HCT116 (cell line): ENCODE measurements around the gene GRIPAP1. TPM values are rescaled to one million over a fixed set of nuclear protein-coding genes. Genes with fewer than 3 reads are reported as not detected.
A peak's percentile ranks its signal among the peaks of the same experiment; 100 is the strongest.

Source experiments
- ATAC-seq: fragments of 200-7000 bp; cut with Tn5 transposase; 2 replicates; pipeline ENCODE4 v1.9.1; 2020; ENCODE audit warnings: mild to moderate bottlenecking, moderate library complexity
- BruUV-seq: library from RNA; stranded (reverse); fragments of 400-500 nt; replicated peaks from 2 replicates; lab custom pipeline; 2021; lab: Mats Ljungman, UMichigan
- CTCF ChIA-PET: fragments of 300-600 bp; sonication (Branson Sonifier 250); formaldehyde crosslinking; loops from one replicate; lab custom pipeline; 2021; ENCODE audit warnings: antibody characterized with exemption; lab: Charles Lee
- POLR2A ChIA-PET: fragments of 300-600, 350-600 bp; sonication (Branson Sonifier 250); formaldehyde crosslinking; loops from one replicate; lab custom pipeline; 2021; ENCODE audit warnings: antibody characterized with exemption; lab: Charles Lee
- RAD21 ChIA-PET, 2 experiments: fragments of 300-600 bp; sonication (Branson Sonifier 250); formaldehyde crosslinking; loops; one replicate each; lab custom pipeline; 2023; ENCODE audit warnings: low total read pairs in 2 of 2; ENCODE audit not compliant: uncharacterized antibody in 2 of 2, unreplicated experiment in 2 of 2, low non-redundant PET in 1 of 2; lab: Charles Lee
- DNase-seq: peaks from one replicate; pipeline ENCODE4 v3.0.0-alpha.2; 2010; ENCODE audit warnings: low read depth, low spot score
- H2AFZ ChIP-seq: fragments of 200-600 bp; shearing (Covaris generic), sonication (generic); 2 replicates; pipeline ENCODE4 v1.6.1; 2017; ENCODE audit warnings: low read depth, mixed run types, mixed read lengths, antibody characterized with exemption, low read length; ENCODE audit not compliant: poor library complexity, severe bottlenecking
- H3K27ac ChIP-seq: 2 replicates; pipeline ENCODE4 v1.5.1; 2012; ENCODE audit warnings: low read depth, low read length
- H3K27me3 ChIP-seq: fragments of 200-600 bp; sonication (generic); 2 replicates; pipeline ENCODE4 v1.6.1; 2016; ENCODE audit warnings: mixed run types, low read length, mixed read lengths; ENCODE audit not compliant: insufficient read depth
- H3K36me3 ChIP-seq, 2 experiments: fragments of 200-500 bp in 1 of 2; fragments of 200-600 bp in 1 of 2; sonication (Bioruptor generic) in 1 of 2; sonication (generic) in 1 of 2; 2 replicates each; pipeline versions ENCODE4 v1.5.1 to v1.6.1; 2014 to 2016; ENCODE audit warnings: low read length in 2 of 2, inconsistent platforms in 1 of 2, mixed read lengths in 1 of 2, mixed run types in 1 of 2; ENCODE audit not compliant: insufficient read depth in 2 of 2, control insufficient read depth in 1 of 2
- H3K4me1 ChIP-seq, 2 experiments: fragments of 200-600 bp in 1 of 2; sonication (generic) in 1 of 2; 2 replicates each; pipeline versions ENCODE4 v1.5.1 to v1.6.1; 2012 to 2017; ENCODE audit warnings: low read length in 2 of 2, inconsistent platforms in 1 of 2, mild to moderate bottlenecking in 1 of 2, mixed read lengths in 1 of 2, mixed run types in 1 of 2, moderate library complexity in 1 of 2; ENCODE audit not compliant: insufficient read depth in 2 of 2, control insufficient read depth in 1 of 2
- H3K4me2 ChIP-seq: fragments of 200-600 bp; sonication (generic); 2 replicates; pipeline ENCODE4 v1.6.1; 2017; ENCODE audit warnings: mixed run types, low read length, mixed read lengths
- H3K4me3 ChIP-seq, 2 experiments: fragments of 200-600 bp in 1 of 2; sonication (generic) in 1 of 2; replicated peaks in 1 of 2; 2 replicates each; pipeline ENCODE4 v1.5.1; 2011 to 2016; ENCODE audit warnings: low read length in 2 of 2, control low read depth in 1 of 2, low read depth in 1 of 2, mild to moderate bottlenecking in 1 of 2, mixed read lengths in 1 of 2, mixed run types in 1 of 2
- H3K79me2 ChIP-seq: fragments of 200-600 bp; sonication (generic); 2 replicates; pipeline ENCODE4 v1.6.1; 2017; ENCODE audit warnings: mild to moderate bottlenecking, mixed run types, low read length, moderate library complexity, mixed read lengths; ENCODE audit not compliant: insufficient read depth
- H3K9ac ChIP-seq: fragments of 200-600 bp; sonication (generic); 2 replicates; pipeline ENCODE4 v1.6.1; 2016; ENCODE audit warnings: low read length, mixed read lengths
- H3K9me2 ChIP-seq: fragments of 200-600 bp; sonication (generic), shearing (Covaris generic); 2 replicates; pipeline ENCODE4 v1.6.1; 2017; ENCODE audit warnings: mixed run types, mild to moderate bottlenecking, moderate library complexity; ENCODE audit not compliant: insufficient read depth
- H3K9me3 ChIP-seq, 2 experiments: fragments of 200-500 bp in 1 of 2; fragments of 200-600 bp in 1 of 2; sonication (Bioruptor generic) in 1 of 2; sonication (generic) in 1 of 2; 2 replicates each; pipeline ENCODE4 v1.6.1; 2014 to 2017; ENCODE audit warnings: low read length in 2 of 2, mixed read lengths in 2 of 2, inconsistent platforms in 1 of 2, low read depth in 1 of 2, mild to moderate bottlenecking in 1 of 2, mixed run types in 1 of 2, moderate library complexity in 1 of 2; ENCODE audit not compliant: control insufficient read depth in 1 of 2, insufficient read depth in 1 of 2
- H4K20me1 ChIP-seq: fragments of 200-600 bp; sonication (generic), shearing (Covaris generic); 2 replicates; pipeline ENCODE4 v1.6.1; 2017; ENCODE audit warnings: mixed run types, mild to moderate bottlenecking, moderate library complexity; ENCODE audit not compliant: insufficient read depth
- ATF3 ChIP-seq: IDR thresholded peaks from 2 replicates; pipeline ENCODE4 v1.6.1; 2012
- CBX3 ChIP-seq: IDR thresholded peaks from 2 replicates; pipeline ENCODE4 v1.6.1; 2012; ENCODE audit warnings: low read depth
- EZH2phosphoT487 ChIP-seq: fragments of 200-600 bp; IDR thresholded peaks from 2 replicates; pipeline ENCODE4 v1.6.1; 2018; ENCODE audit warnings: antibody characterized with exemption, borderline replicate concordance
- JUND ChIP-seq: IDR thresholded peaks from 2 replicates; pipeline ENCODE4 v1.6.1; 2012
- POLR2AphosphoS5 ChIP-seq: IDR thresholded peaks from 2 replicates; pipeline ENCODE4 v1.6.1; 2011; ENCODE audit warnings: mild to moderate bottlenecking, low read depth, low read length, moderate library complexity
- TCF7L2 ChIP-seq: IDR thresholded peaks from 2 replicates; pipeline ENCODE4 v1.7.0; 2011; ENCODE audit warnings: borderline replicate concordance, inconsistent platforms; ENCODE audit not compliant: insufficient read depth, insufficient read length; ENCODE audit errors: extremely low read depth
- intact Hi-C: fragments of 100-400 bp; cut with micrococcal nuclease; formaldehyde crosslinking; loops from 2 replicates; pipeline ENCODE4 v1.10.0; 2022
- total RNA-seq: library from RNA; stranded (reverse); gene quantifications from one replicate; pipeline ENCODE4 v1.2.1, GENCODE V29; 2021; ENCODE audit not compliant: unreplicated experiment

The GRIPAP1 gene
- total RNA-seq, 1 experiment from 2014 or later: 39.4 TPM

- DNase-seq: peak; percentile 93
- intact Hi-C loops: loop anchor here (2.0 kb wide), 2 partner anchors 39 to 85 kb away; partner anchors contain the start of genes PIM2 and TFE3
- ATAC-seq: peak; percentile 92
- Histone ChIP-seq H3K4me2 (peak overlapping the region; percentile 79), H4K20me1 (no peaks in the 10 kb centered on the region), H3K79me2 (peaks cover 41% of the 10 kb centered on the region), H3K9me3 (no peaks in the 10 kb centered on the region), H2AFZ (no peak overlapping the region), H3K27me3 (no peaks in the 10 kb centered on the region), H3K4me3 (peak overlapping the region; percentile 76 to 77), H3K9me2 (no peaks in the 10 kb centered on the region), H3K36me3 (peaks cover 7 to 14% of the 10 kb centered on the region in 2 experiments; a peak in 2 of 4 replicates), H3K4me1 (peaks cover 11 to 18% of the 10 kb centered on the region in 2 experiments), H3K9ac (peak overlapping the region; percentile 90), H3K27ac (peak overlapping the region; percentile 93)
- no TSS peak for BruUV-seq
- TF ChIP-seq TCF7L2: peak; percentile 72
- no peak for TF ChIP-seq JUND
- TF ChIP-seq POLR2AphosphoS5: peak; percentile 48
- no peak for TF ChIP-seq ATF3
- ChIA-PET POLR2A (interaction anchor here (1.3 to 1.6 kb wide), 3 partner anchors 15 to 82 kb away, joined by 3 to 4 read pairs (median 4); partner anchors contain the start of genes PQBP1 and TIMM17B), CTCF (no interaction called here), RAD21 (no interaction called here)
Observed at GRCh38 chrX:48957827-48958634, 44.0 kb downstream of the GRIPAP1 start.

- ChIA-PET RAD21 (no interaction called here), POLR2A (interaction anchor here (1.3 to 1.6 kb wide), 3 partner anchors 16 to 82 kb away, joined by 3 to 4 read pairs (median 4); partner anchors contain the start of genes PQBP1 and TIMM17B), CTCF (no interaction called here)
- Histone ChIP-seq H3K4me3 (peak within 1 kb of the TSS; percentile 76 to 77), H3K4me2 (peak within 1 kb of the TSS; percentile 84), H3K27me3 (no peaks in the 10 kb centered on the region), H3K9me3 (no peaks in the 10 kb centered on the region), H3K4me1 (peaks cover 11 to 18% of the 10 kb centered on the region in 2 experiments), H4K20me1 (no peaks in the 10 kb centered on the region), H3K79me2 (peaks cover 47% of the 10 kb centered on the region), H3K36me3 (peaks cover 7 to 14% of the 10 kb centered on the region in 2 experiments; a peak in 2 of 4 replicates), H3K9me2 (no peaks in the 10 kb centered on the region), H3K27ac (peak within 1 kb of the TSS; percentile 93), H2AFZ (no peak within 1 kb of the TSS), H3K9ac (peak within 1 kb of the TSS; percentile 90)
- peak; percentile 55 for ATAC-seq
- DNase-seq: no peak
- TF ChIP-seq EZH2phosphoT487 (no peak), CBX3 (no peak), POLR2AphosphoS5 (peak; percentile 50)
- no TSS peak for BruUV-seq
- intact Hi-C loops: loop anchor here (2.0 kb wide), 1 partner anchor 39 kb away; the partner anchor contains the start of gene PIM2
Observed at GRCh38 chrX:48957477-48957826, 44.6 kb downstream of the GRIPAP1 start, which contains the start of gene OTUD5. OTUD5 (minus strand) TSS chrX:48957607; CDS start chrX:48957570, 37 bp downstream.
